IPS DF 19.7 (cell line): ENCODE data around the gene CLIP4.

Source experiments
- DNase-seq: peaks from one replicate; pipeline ENCODE4 v3.0.0-alpha.2; 2013; ENCODE audit warnings: low read depth, low spot score

The CLIP4 gene

GRCh38 chr2:29130295-29130694 lies 15.1 kb downstream of the CLIP4 start:
- DNase-seq, result peak; percentile 20

GRCh38 chr2:29134933-29135332 lies 19.7 kb downstream of the CLIP4 start:
- DNase-seq, result no peak

- DNase-seq, result no peak
Measured at GRCh38 chr2:29139152-29139551, 23.9 kb downstream of the CLIP4 start.

GRCh38 chr2:29139731-29140130 lies 24.5 kb downstream of the CLIP4 start:
- no peak for DNase-seq

- no peak for DNase-seq
Measured at GRCh38 chr2:29143657-29144056, 28.4 kb downstream of the CLIP4 start.

GRCh38 chr2:29146197-29146596 lies 31.0 kb downstream of the CLIP4 start:
- no peak for DNase-seq

GRCh38 chr2:29147963-29148362 lies 32.7 kb downstream of the CLIP4 start:
- no peak for DNase-seq

- no peak for DNase-seq
Measured at GRCh38 chr2:29154610-29155009, 39.4 kb downstream of the CLIP4 start.

GRCh38 chr2:29155578-29155977 lies 40.4 kb downstream of the CLIP4 start:
- no peak for DNase-seq

GRCh38 chr2:29157131-29157530 lies 41.9 kb downstream of the CLIP4 start:
- no peak for DNase-seq

GRCh38 chr2:29159125-29159524 lies 43.9 kb downstream of the CLIP4 start:
- no peak for DNase-seq

- no peak for DNase-seq
Measured at GRCh38 chr2:29160184-29160583, 45.0 kb downstream of the CLIP4 start.

- DNase-seq, result no peak
Measured at GRCh38 chr2:29162204-29162928, 47.2 kb downstream of the CLIP4 start.

- DNase-seq, result no peak
Measured at GRCh38 chr2:29164091-29164846, 49.1 kb downstream of the CLIP4 start.

- no peak for DNase-seq
Measured at GRCh38 chr2:29165362-29166241, 50.4 kb downstream of the CLIP4 start.

- no peak for DNase-seq
Measured at GRCh38 chr2:29166242-29167039, 51.2 kb downstream of the CLIP4 start.

GRCh38 chr2:29174937-29175336 lies 59.7 kb downstream of the CLIP4 start:
- no peak for DNase-seq

GRCh38 chr2:29175338-29175737 lies 60.1 kb downstream of the CLIP4 start:
- DNase-seq, result no peak

GRCh38 chr2:29182334-29182733 lies 67.1 kb downstream of the CLIP4 start:
- DNase-seq, result no peak

- DNase-seq, result no peak
Measured at GRCh38 chr2:29182920-29183319, 67.7 kb downstream of the CLIP4 start.

GRCh38 chr2:29184531-29184930 lies 69.3 kb downstream of the CLIP4 start:
- DNase-seq, result no peak
